Stimulated activated CD4-positive, alpha-beta T cell treated with anti-CD3 and anti-CD28 coated beads, Interleukin-15, amount 100 ng/mL, for 1 hour (primary cell): Measurements from ENCODE around the gene ELF1.
"Not testable (repeated sequence)": the region's sequence is repeated elsewhere in the genome, so short reads cannot be mapped to it uniquely, and the experiment has no call there.

Experiments used
- DNase-seq, 2 donors: peaks; one replicate each; pipeline ENCODE4 v3.0.0-alpha.2; 2020; ENCODE audit warnings: low read depth in 1 of 2, low spot score in 1 of 2

Gene ELF1

GRCh38 chr13:41042419-41042818 is 23.3 kb upstream of the ELF1 start:
- DNase-seq = not testable (repeated sequence)

GRCh38 chr13:41040584-41041334 is 21.6 kb upstream of the ELF1 start:
- no peak for DNase-seq

- no peak for DNase-seq
Measured at GRCh38 chr13:41039746-41040145, 20.6 kb upstream of the ELF1 start.

GRCh38 chr13:41036557-41036956 is 17.4 kb upstream of the ELF1 start:
- DNase-seq = not testable (repeated sequence)

- DNase-seq = no peak
Measured at GRCh38 chr13:41034881-41035280, 15.8 kb upstream of the ELF1 start.

GRCh38 chr13:41034382-41034781 is 15.3 kb upstream of the ELF1 start:
- DNase-seq = no peak

GRCh38 chr13:41032691-41033376 is 13.7 kb upstream of the ELF1 start:
- no peak for DNase-seq

GRCh38 chr13:41029629-41030028 is 10.5 kb upstream of the ELF1 start:
- no peak for DNase-seq

- no peak for DNase-seq
Measured at GRCh38 chr13:41028051-41028450, 8.9 kb upstream of the ELF1 start.

GRCh38 chr13:41026788-41027187 is 7.7 kb upstream of the ELF1 start:
- DNase-seq = no peak

- no peak for DNase-seq
Measured at GRCh38 chr13:41025518-41025917, 6.4 kb upstream of the ELF1 start.

- no peak for DNase-seq
Measured at GRCh38 chr13:41019578-41020347, 647 bp upstream of the ELF1 start.

- DNase-seq = no peak
Measured at GRCh38 chr13:41018602-41018948, 541 bp downstream of the ELF1 start.

- DNase-seq = no peak
Measured at GRCh38 chr13:41017817-41018601, 1.1 kb downstream of the ELF1 start.

GRCh38 chr13:41017159-41017558 is 2.0 kb downstream of the ELF1 start:
- DNase-seq = no peak

- DNase-seq = no peak
Measured at GRCh38 chr13:41015920-41016319, 3.2 kb downstream of the ELF1 start.

- no peak for DNase-seq
Measured at GRCh38 chr13:41013835-41014234, 5.3 kb downstream of the ELF1 start.

- DNase-seq = no peak
Measured at GRCh38 chr13:41012536-41012935, 6.6 kb downstream of the ELF1 start.

- no peak for DNase-seq
Measured at GRCh38 chr13:41011382-41011956, 7.6 kb downstream of the ELF1 start.

GRCh38 chr13:41008349-41008980 is 10.7 kb downstream of the ELF1 start:
- DNase-seq = no peak

- no peak for DNase-seq
Measured at GRCh38 chr13:41007744-41008128, 11.4 kb downstream of the ELF1 start.
